DOHH2 (cell line): ENCODE data around the gene ACOX3.

Experiments
- H3F3A ChIP-seq: fragments of 200-600 bp; sonication (generic), shearing (Covaris generic); 2 replicates; pipeline ENCODE4 v1.6.0; 2016; ENCODE audit warnings: antibody characterized with exemption, mild to moderate bottlenecking; ENCODE audit not compliant: control insufficient read depth, insufficient read depth
- H3K27ac ChIP-seq: fragments of 200-600 bp; sonication (generic); 2 replicates; pipeline ENCODE4 v1.5.1; 2014; ENCODE audit warnings: low read depth, mild to moderate bottlenecking, low read length, moderate library complexity
- H3K27me3 ChIP-seq: fragments of 200-600 bp; sonication (generic); 2 replicates; pipeline ENCODE4 v1.6.1; 2014; ENCODE audit warnings: mild to moderate bottlenecking, low read length, mixed read lengths; ENCODE audit not compliant: control insufficient read depth
- H3K36me3 ChIP-seq: fragments of 200-600 bp; sonication (generic); 2 replicates; pipeline ENCODE4 v1.6.1; 2014; ENCODE audit warnings: mild to moderate bottlenecking, low read length, moderate library complexity, mixed read lengths; ENCODE audit not compliant: control insufficient read depth
- H3K4me1 ChIP-seq: fragments of 200-600 bp; sonication (generic); 2 replicates; pipeline ENCODE4 v1.6.1; 2014; ENCODE audit warnings: mild to moderate bottlenecking, low read length, mixed read lengths; ENCODE audit not compliant: control insufficient read depth
- H3K4me2 ChIP-seq: fragments of 200-600 bp; sonication (generic); 2 replicates; pipeline ENCODE4 v1.6.0; 2014; ENCODE audit warnings: mild to moderate bottlenecking, low read length, moderate library complexity
- H3K4me3 ChIP-seq: fragments of 200-600 bp; sonication (generic); 2 replicates; pipeline ENCODE4 v1.5.1; 2014; ENCODE audit warnings: mild to moderate bottlenecking, low read length, mixed read lengths
- H3K79me2 ChIP-seq: fragments of 200-600 bp; sonication (generic); 2 replicates; pipeline ENCODE4 v1.6.1; 2014; ENCODE audit warnings: mild to moderate bottlenecking, low read length, mixed read lengths; ENCODE audit not compliant: control insufficient read depth
- H3K9me2 ChIP-seq: fragments of 200-600 bp; sonication (generic); replicated peaks from 2 replicates; pipeline ENCODE4 v1.6.1; 2014; ENCODE audit warnings: mild to moderate bottlenecking, low read length, mixed read lengths; ENCODE audit not compliant: control insufficient read depth
- H3K9me3 ChIP-seq: fragments of 200-600 bp; sonication (generic); 2 replicates; pipeline ENCODE4 v1.6.1; 2014; ENCODE audit warnings: antibody characterized with exemption, low read length, mixed read lengths; ENCODE audit not compliant: control insufficient read depth, insufficient read depth
- H4K20me1 ChIP-seq: fragments of 200-600 bp; sonication (generic); 2 replicates; pipeline ENCODE4 v1.6.0; 2014; ENCODE audit warnings: low read depth, mild to moderate bottlenecking, antibody characterized with exemption, low read length, moderate library complexity; ENCODE audit not compliant: control insufficient read depth, insufficient read depth
- CTCF ChIP-seq: fragments of 200-600 bp; sonication (generic); IDR thresholded peaks from one replicate; pipeline ENCODE4 v1.5.1; 2014; ENCODE audit warnings: antibody characterized with exemption, mild to moderate bottlenecking, low read depth, low read length; ENCODE audit not compliant: poor library complexity, severe bottlenecking
- EZH2phosphoT487 ChIP-seq: fragments of 200-600 bp; sonication (generic); IDR thresholded peaks from 2 replicates; pipeline ENCODE4 v1.6.1; 2017; ENCODE audit warnings: borderline replicate concordance, mild to moderate bottlenecking, antibody characterized with exemption, low read length, moderate library complexity, mixed read lengths

ACOX3 gene

GRCh38 chr4:8383016-8383415, 57.5 kb downstream of the ACOX3 start:
- no peaks in the 10 kb centered on the region for H3K4me1 ChIP-seq

GRCh38 chr4:8381814-8382581, 58.5 kb downstream of the ACOX3 start:
- TF ChIP-seq CTCF (no peak), EZH2phosphoT487 (no peak)
- no peaks in the 10 kb centered on the region for H3K27me3 ChIP-seq
- H4K20me1 ChIP-seq = no peaks in the 10 kb centered on the region
- H3K79me2 ChIP-seq = no peaks in the 10 kb centered on the region
- no peaks in the 10 kb centered on the region for H3K4me1 ChIP-seq
- H3K36me3 ChIP-seq = no peaks in the 10 kb centered on the region
- H3F3A ChIP-seq = no peaks in the 10 kb centered on the region
- no peak overlapping the region for H3K4me3 ChIP-seq
- H3K4me2 ChIP-seq = no peak overlapping the region
- no peaks in the 10 kb centered on the region for H3K9me2 ChIP-seq
- no peak overlapping the region for H3K27ac ChIP-seq
- H3K9me3 ChIP-seq = no peaks in the 10 kb centered on the region

More at GRCh38 chr4:8383016-8383415, 57.5 kb downstream of the ACOX3 start:
- TF ChIP-seq EZH2phosphoT487 (no peak), CTCF (no peak)
- Histone ChIP-seq H3K27ac (no peak overlapping the region), H3K27me3 (no peaks in the 10 kb centered on the region), H3K36me3 (no peaks in the 10 kb centered on the region), H3K9me3 (no peaks in the 10 kb centered on the region), H3K79me2 (no peaks in the 10 kb centered on the region), H3K4me3 (no peak overlapping the region), H3K4me2 (no peak overlapping the region), H3F3A (no peaks in the 10 kb centered on the region), H3K9me2 (no peaks in the 10 kb centered on the region), H4K20me1 (no peaks in the 10 kb centered on the region)

GRCh38 chr4:8380511-8381415, 59.8 kb downstream of the ACOX3 start:
- H3K9me3 ChIP-seq = no peaks in the 10 kb centered on the region
- H3K27ac ChIP-seq = no peak overlapping the region
- TF ChIP-seq EZH2phosphoT487 (no peak), CTCF (no peak)
- no peaks in the 10 kb centered on the region for H4K20me1 ChIP-seq
- no peaks in the 10 kb centered on the region for H3K36me3 ChIP-seq
- H3K79me2 ChIP-seq = no peaks in the 10 kb centered on the region
- H3K4me2 ChIP-seq = no peak overlapping the region
- no peaks in the 10 kb centered on the region for H3F3A ChIP-seq
- H3K9me2 ChIP-seq = no peaks in the 10 kb centered on the region
- H3K4me3 ChIP-seq = no peak overlapping the region
- no peaks in the 10 kb centered on the region for H3K4me1 ChIP-seq
- H3K27me3 ChIP-seq = no peaks in the 10 kb centered on the region
